ENCODE measurements around the gene KRT31. TPM values are rescaled to one million over a fixed set of nuclear protein-coding genes. Genes with fewer than 3 reads are reported as not detected.

The KRT31 gene
- total RNA-seq, 2 donors from 2014 or later: not detected

DNA sequence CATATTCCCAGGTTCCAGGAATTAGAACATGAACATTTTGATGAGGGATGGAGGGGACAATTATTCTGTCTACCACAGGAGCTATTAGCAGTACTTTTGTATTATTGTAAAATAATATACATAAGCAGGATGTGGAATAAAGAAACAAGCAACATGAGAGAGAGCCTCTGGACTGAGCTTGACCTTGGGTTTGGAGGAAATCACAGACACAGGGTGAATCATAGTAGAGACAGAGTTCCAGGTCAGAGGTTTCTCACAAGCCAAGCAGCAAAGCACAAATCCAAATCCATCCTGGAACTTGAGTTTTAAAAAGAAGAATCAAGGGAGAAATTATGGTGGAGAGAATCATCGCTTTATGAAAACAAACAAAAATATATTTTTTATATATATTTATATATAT is 5.1 kb downstream of the KRT31 start:
- no peak overlapping the region for H3K9ac ChIP-seq (ENCODE audit: extremely low read depth, low read length, poor library complexity, severe bottlenecking)

DNA sequence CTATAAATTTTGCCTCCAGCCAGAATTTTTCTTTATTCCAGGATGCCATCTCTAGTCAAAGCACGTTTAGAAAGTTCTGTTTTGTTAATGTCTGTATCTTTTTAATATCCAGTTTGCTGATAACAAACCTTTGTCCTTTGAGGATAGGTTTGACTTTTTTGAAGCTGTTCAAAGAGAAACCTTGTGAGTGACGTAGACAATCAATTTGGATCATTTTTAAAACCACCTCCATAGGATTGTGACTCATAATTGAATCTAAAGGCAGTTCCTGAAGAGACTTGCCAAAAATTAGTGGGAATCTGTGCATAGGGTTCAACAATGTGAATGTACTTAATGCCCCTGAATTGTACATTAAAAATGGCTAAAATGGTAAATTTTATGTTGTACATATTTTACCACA is 5.9 kb downstream of the KRT31 start:
- no peak for TF ChIP-seq CTCF (conservative IDR thresholded peaks at IDR 0.05)
- Histone ChIP-seq H3K9ac (ENCODE audit: extremely low read depth, low read length, poor library complexity, severe bottlenecking) (no peak overlapping the region), H3K27me3 (ENCODE audit: control insufficient read depth, insufficient read depth, low read length, poor library complexity, severe bottlenecking) (no peaks in the 10 kb centered on the region), H3K4me3 (ENCODE audit: low read length) (no peak overlapping the region), H3K4me1 (ENCODE audit: control insufficient read depth, insufficient read depth, low read length) (no peaks in the 10 kb centered on the region), H3K36me3 (ENCODE audit: control insufficient read depth, insufficient read depth, low read length) (no peaks in the 10 kb centered on the region), H3K27ac (ENCODE audit: low read depth, low read length) (no peak overlapping the region), H3K9me3 (ENCODE audit: control insufficient read depth, low read length) (no peaks in the 10 kb centered on the region)
- Mint-ChIP-seq H3K36me3 (ENCODE audit: low read depth) (no peaks in the 10 kb centered on the region), H3K4me3 (no peak overlapping the region), H3K27ac (no peak overlapping the region), H3K27me3 (ENCODE audit: insufficient read depth) (no peaks in the 10 kb centered on the region), H3K4me1 (no peaks in the 10 kb centered on the region), H3K9me3 (peaks cover 6% of the 10 kb centered on the region)
- WGBS, 2 experiments (ENCODE audit: insufficient coverage in 1 of 2, insufficient read length in 1 of 2): 60 to 91% methylated on average over 1 to 2 of the region's 2 CpGs
- DNase-seq: no peak

More for the DNA sequence above, 5.1 kb downstream of the KRT31 start:
- Histone ChIP-seq H3K4me3 (ENCODE audit: low read length) (no peak overlapping the region), H3K27ac (ENCODE audit: low read depth, low read length) (no peak overlapping the region), H3K4me1 (ENCODE audit: control insufficient read depth, insufficient read depth, low read length) (no peaks in the 10 kb centered on the region), H3K36me3 (ENCODE audit: control insufficient read depth, insufficient read depth, low read length) (no peaks in the 10 kb centered on the region), H3K9me3 (ENCODE audit: control insufficient read depth, low read length) (no peaks in the 10 kb centered on the region), H3K27me3 (ENCODE audit: control insufficient read depth, insufficient read depth, low read length, poor library complexity, severe bottlenecking) (no peaks in the 10 kb centered on the region)
- Mint-ChIP-seq H3K27me3 (ENCODE audit: insufficient read depth) (no peaks in the 10 kb centered on the region), H3K4me1 (no peaks in the 10 kb centered on the region), H3K27ac (no peak overlapping the region), H3K4me3 (no peak overlapping the region), H3K9me3 (peaks cover 2% of the 10 kb centered on the region), H3K36me3 (ENCODE audit: low read depth) (no peaks in the 10 kb centered on the region)
- WGBS, 2 experiments (ENCODE audit: insufficient coverage in 1 of 2, insufficient read length in 1 of 2): no CpG with 5 or more reads among the region's 1 CpG
- DNase-seq: peak; percentile 5
- TF ChIP-seq CTCF (conservative IDR thresholded peaks at IDR 0.05): no peak

- H3K4me3 Mint-ChIP-seq: no peak overlapping the region
- no peak overlapping the region for H3K9ac ChIP-seq (ENCODE audit: extremely low read depth, low read length, poor library complexity, severe bottlenecking)
- peak; percentile 5 for DNase-seq
- H3K9me3 Mint-ChIP-seq: peaks cover 6% of the 10 kb centered on the region
- no peak overlapping the region for H3K27ac ChIP-seq (ENCODE audit: low read depth, low read length)
- no peaks in the 10 kb centered on the region for H3K27me3 ChIP-seq (ENCODE audit: control insufficient read depth, insufficient read depth, low read length, poor library complexity, severe bottlenecking)
- no peaks in the 10 kb centered on the region for H3K27me3 Mint-ChIP-seq (ENCODE audit: insufficient read depth)
- no peaks in the 10 kb centered on the region for H3K4me1 Mint-ChIP-seq
- H3K36me3 ChIP-seq (ENCODE audit: control insufficient read depth, insufficient read depth, low read length): no peaks in the 10 kb centered on the region
- WGBS, 2 experiments (ENCODE audit: insufficient coverage in 1 of 2, insufficient read length in 1 of 2): 73 to 95% methylated on average over 3 to 7 of the region's 7 CpGs
- no peaks in the 10 kb centered on the region for H3K4me1 ChIP-seq (ENCODE audit: control insufficient read depth, insufficient read depth, low read length)
- no peak overlapping the region for H3K4me3 ChIP-seq (ENCODE audit: low read length)
- no peak overlapping the region for H3K27ac Mint-ChIP-seq
- H3K36me3 Mint-ChIP-seq (ENCODE audit: low read depth): no peaks in the 10 kb centered on the region
- TF ChIP-seq CTCF (conservative IDR thresholded peaks at IDR 0.05): no peak
- no peaks in the 10 kb centered on the region for H3K9me3 ChIP-seq (ENCODE audit: control insufficient read depth, low read length)
Measured at GRCh38 chr17:41390411-41390938, 6.9 kb downstream of the KRT31 start.

All from endodermal cell (in vitro differentiated cells).